C4-2B (cell line): ENCODE data around the gene PGM1.

Source experiments
- H3K27ac ChIP-seq: fragments of 450-650 bp; 2 replicates; pipeline ENCODE4 v1.5.1; 2017
- ZFX ChIP-seq: fragments of 450-650 bp; IDR thresholded peaks from 2 replicates; pipeline ENCODE4 v1.6.1; 2017
- TF ChIP-seq, protein P1 (sequence below): fragments of 450-650 bp; conservative IDR thresholded peaks from 2 replicates; pipeline ENCODE4 v1.5.1; 2017; ENCODE audit warnings: mild to moderate bottlenecking

PGM1 gene

DNA sequence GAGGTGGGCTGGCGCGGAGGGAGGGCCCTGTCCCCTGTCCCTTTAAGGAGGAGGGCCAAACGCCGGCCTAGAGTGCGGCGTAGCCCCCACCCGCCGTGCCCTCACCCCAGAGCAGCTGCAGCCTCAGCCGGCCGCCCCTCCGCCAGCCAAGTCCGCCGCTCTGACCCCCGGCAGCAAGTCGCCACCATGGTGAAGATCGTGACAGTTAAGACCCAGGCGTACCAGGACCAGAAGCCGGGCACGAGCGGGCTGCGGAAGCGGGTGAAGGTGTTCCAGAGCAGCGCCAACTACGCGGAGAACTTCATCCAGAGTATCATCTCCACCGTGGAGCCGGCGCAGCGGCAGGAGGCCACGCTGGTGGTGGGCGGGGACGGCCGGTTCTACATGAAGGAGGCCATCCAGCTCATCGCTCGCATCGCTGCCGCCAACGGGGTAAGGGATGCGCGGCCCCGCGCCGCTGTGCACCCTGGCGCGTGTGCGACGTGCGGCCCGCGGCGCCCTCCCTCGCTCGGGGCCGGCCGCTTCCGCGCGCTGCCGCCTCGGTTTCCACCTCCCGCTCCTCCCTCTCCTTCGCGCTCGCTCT is at the start of gene PGM1:
TSS of gene PGM1 (plus strand) at position 109 of the 583 bp plus-strand sequence. CDS start at position 187, 78 bp downstream.
- TF ChIP-seq, protein P1, sequence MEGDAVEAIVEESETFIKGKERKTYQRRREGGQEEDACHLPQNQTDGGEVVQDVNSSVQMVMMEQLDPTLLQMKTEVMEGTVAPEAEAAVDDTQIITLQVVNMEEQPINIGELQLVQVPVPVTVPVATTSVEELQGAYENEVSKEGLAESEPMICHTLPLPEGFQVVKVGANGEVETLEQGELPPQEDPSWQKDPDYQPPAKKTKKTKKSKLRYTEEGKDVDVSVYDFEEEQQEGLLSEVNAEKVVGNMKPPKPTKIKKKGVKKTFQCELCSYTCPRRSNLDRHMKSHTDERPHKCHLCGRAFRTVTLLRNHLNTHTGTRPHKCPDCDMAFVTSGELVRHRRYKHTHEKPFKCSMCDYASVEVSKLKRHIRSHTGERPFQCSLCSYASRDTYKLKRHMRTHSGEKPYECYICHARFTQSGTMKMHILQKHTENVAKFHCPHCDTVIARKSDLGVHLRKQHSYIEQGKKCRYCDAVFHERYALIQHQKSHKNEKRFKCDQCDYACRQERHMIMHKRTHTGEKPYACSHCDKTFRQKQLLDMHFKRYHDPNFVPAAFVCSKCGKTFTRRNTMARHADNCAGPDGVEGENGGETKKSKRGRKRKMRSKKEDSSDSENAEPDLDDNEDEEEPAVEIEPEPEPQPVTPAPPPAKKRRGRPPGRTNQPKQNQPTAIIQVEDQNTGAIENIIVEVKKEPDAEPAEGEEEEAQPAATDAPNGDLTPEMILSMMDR, result 0 out of 2 replicates have a peak, but pooled peaks have one; percentile 4
- peak; percentile 64 for TF ChIP-seq ZFX
- peak within 1 kb of the TSS; percentile 71 for H3K27ac ChIP-seq

DNA sequence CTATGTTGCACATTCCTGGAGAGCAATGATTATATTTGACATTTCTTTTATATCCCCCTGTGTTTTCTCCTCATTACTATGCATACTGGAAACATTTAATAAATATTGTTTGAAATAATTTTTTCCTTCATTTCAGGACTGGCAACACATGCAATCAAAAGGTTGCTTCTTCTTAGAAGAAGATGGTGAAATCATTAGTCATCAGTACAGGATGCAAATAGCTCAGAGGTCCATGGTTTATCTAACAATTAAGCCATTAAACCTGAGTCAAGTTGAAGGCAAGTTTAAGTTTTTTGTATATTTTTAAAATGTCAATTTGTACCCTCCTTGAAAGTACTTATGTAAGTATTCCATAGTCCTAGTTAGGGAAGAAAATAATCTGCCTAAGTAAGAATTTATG is 47.4 kb upstream of the PGM1 start:
- TF ChIP-seq, protein P1, result no peak
- no peak for TF ChIP-seq ZFX
- no peak overlapping the region for H3K27ac ChIP-seq

DNA sequence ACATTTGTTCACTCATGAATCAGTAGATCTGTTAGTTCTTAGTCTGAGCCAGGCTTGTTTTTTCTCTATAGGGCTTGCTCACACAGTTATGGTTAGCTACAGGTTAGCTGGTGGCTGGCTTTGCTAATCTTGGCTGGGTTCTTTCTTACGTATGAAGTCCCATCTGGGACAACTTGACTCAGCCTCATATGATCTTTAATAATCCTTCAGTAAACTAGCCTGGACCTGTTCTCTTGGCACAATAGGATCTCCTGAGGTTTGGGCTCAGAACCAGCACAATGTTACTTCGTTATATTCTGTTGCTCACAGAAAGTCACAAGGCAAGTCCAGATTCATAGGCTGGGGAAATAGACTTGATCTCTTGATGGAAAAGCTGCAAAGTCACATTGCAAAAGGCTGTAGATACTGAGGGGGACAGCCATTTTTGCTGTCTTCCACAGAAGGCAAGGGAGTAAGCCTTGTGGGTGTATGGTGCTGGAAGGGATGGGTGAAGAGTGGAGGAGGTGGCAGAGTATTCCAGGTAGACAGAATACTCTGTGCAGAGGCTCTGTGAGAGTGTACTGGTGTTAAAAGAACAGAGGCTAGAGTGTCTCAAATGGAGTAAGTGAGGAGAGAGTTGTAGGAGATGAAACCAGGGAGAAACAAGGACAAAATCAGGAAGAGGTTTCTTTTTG is 45.5 kb upstream of the PGM1 start:
- H3K27ac ChIP-seq, result peak overlapping the region; percentile 60; the same call in 1 of the 2 replicates
- TF ChIP-seq ZFX, result no peak
- TF ChIP-seq, protein P1, result no peak

DNA sequence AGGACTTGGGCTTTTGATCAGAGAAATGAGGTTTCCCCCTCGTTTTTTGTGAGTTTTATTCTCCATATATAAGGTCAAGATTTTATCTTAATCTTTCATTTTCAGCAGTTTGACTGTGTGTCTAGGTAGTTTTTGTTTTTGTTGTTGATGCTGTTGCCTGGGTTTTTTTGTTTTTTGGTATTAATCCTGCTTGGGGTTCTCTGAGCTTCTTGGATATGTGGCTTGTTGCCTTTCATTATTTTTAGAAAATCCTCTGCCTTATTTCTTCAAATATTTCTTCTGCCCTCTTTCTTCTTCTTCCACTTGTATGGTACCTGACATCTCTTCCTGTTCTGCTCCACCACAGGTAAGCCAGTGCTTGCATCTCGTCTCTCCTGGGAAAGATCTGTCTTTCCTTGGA is 44.9 kb upstream of the PGM1 start:
- H3K27ac ChIP-seq, result peak overlapping the region; percentile 60; the same call in 1 of the 2 replicates
- TF ChIP-seq ZFX, result no peak
- TF ChIP-seq, protein P1, result no peak

DNA sequence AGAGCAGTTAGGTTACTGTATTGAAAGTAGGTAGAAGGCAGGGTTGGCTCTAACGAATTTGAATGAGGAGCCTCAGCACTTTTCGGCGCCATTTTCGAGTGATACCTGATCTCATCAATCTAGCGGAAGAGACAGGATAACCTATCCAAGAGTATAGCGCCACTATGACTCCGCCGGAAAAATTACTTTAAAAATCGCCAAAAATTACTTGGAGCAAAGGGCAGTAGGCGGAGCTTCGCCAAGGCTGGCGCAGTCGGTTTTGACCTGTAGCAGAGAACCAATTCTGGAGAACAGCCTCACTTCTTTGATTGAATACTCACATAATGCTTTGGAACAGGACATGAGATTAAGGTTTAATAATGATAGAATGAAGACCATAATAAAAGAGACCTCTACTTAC is 44.3 kb upstream of the PGM1 start:
- no peak for TF ChIP-seq ZFX
- H3K27ac ChIP-seq, result no peak overlapping the region

DNA sequence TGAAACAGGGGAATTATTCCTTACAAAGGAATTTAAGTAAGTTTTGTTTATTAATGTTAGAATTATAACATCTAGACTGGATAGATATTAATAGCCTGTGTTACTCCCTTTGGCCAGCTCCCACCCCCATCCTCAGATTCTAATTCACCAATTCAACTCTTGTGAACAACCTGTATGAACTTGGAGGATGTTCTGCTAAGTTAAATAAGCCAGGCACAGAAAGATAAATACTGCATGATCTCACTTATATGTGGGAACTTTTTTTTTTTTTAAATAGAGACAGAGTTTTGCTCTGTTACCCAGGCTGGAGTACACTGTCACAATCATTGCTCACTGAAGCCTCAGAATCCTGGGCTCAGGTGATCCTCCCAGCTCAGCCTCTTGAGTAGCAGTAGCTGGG is 37.7 kb upstream of the PGM1 start:
- TF ChIP-seq, protein P1, result no peak
- TF ChIP-seq ZFX, result no peak
- H3K27ac ChIP-seq, result no peak overlapping the region; the same call in 1 of the 2 replicates

DNA sequence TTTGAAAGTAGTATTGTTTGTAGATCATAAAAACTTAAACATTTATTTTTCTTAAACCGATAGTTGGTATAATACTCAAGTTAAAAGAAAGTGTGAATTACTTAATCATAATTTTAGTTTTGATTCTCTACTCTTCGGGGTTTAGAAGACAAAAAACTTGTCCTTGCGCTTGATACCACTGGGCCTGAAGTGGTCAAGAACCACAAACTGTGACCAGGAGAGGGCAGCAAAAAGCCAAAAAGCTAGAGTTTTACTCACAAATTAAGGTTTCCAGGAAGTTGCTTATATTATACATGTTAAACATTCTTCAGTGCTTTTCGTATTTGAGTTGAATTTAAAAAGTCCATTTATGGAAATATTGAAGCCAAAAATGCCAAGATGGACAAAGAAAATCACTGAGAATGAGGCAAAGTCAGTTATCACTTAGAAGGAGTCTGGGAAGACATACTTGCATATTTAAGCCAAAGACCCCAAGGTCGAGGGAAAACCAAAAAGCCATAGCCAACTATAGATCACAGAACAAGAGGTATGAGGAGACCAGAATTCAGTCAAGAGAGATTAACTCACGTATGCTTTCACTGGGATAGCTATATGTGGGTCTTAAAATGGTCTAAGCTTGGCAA is 35.7 kb upstream of the PGM1 start:
- H3K27ac ChIP-seq, result no peak overlapping the region
- TF ChIP-seq, protein P1, result peak; percentile 79
- TF ChIP-seq ZFX, result no peak
